SK-N-SH (cell line): ENCODE data around the gene OR52E1. TPM values are rescaled to one million over a fixed set of nuclear protein-coding genes. Genes with fewer than 3 reads are reported as not detected.

ENCODE experiments used
- CTCF ChIA-PET: fragments of 300-600, 350-600 bp; formaldehyde crosslinking; extraction: SDS; loops from one replicate; lab custom pipeline; 2021; lab: Yijun Ruan, JAX
- POLR2A ChIA-PET: fragments of 350-600 bp; sonication (Branson Sonifier 250); formaldehyde crosslinking; extraction: SDS; loops from one replicate; lab custom pipeline; 2020; ENCODE audit warnings: antibody characterized with exemption, inconsistent platforms; lab: Yijun Ruan, JAX
- DNase-seq: peaks from one replicate; pipeline ENCODE4 v3.0.0; 2012
- H2AFZ ChIP-seq: fragments of 200-600 bp; sonication (generic); 2 replicates; pipeline ENCODE4 v1.8.1; 2016; ENCODE audit warnings: antibody characterized with exemption, mild to moderate bottlenecking, low read depth
- H3F3A ChIP-seq: fragments of 200-600 bp; sonication (generic); replicated peaks from 2 replicates; pipeline ENCODE3; 2016; ENCODE audit warnings: antibody characterized with exemption, mild to moderate bottlenecking; ENCODE audit not compliant: insufficient read depth
- H3K27ac ChIP-seq, 2 experiments: fragments of 200-500 bp in 1 of 2; fragments of 200-600 bp in 1 of 2; sonication (Bioruptor generic) in 1 of 2; sonication (generic), shearing (Covaris generic) in 1 of 2; 2 replicates each; pipeline versions ENCODE4 v1.5.1 to v1.6.1; 2014 to 2016; ENCODE audit warnings: low read depth in 2 of 2, inconsistent platforms in 1 of 2, low read length in 1 of 2, mild to moderate bottlenecking in 1 of 2, mixed read lengths in 1 of 2
- H3K27me3 ChIP-seq: fragments of 200-600 bp; sonication (generic), shearing (Covaris generic); 2 replicates; pipeline ENCODE4 v1.6.1; 2016; ENCODE audit warnings: mixed run types; ENCODE audit not compliant: insufficient read depth
- H3K36me3 ChIP-seq, 2 experiments: fragments of 200-500 bp in 1 of 2; fragments of 200-600 bp in 1 of 2; sonication (Bioruptor generic) in 1 of 2; sonication (generic) in 1 of 2; replicated peaks in 1 of 2; 2 replicates each; pipeline versions ENCODE3 to v1.5.1; 2014 to 2016; ENCODE audit warnings: low read length in 1 of 2, mild to moderate bottlenecking in 1 of 2; ENCODE audit not compliant: insufficient read depth in 2 of 2, control insufficient read depth in 1 of 2
- H3K4me1 ChIP-seq, 2 experiments: fragments of 200-500 bp in 1 of 2; fragments of 200-600 bp in 1 of 2; sonication (Bioruptor generic) in 1 of 2; sonication (generic), shearing (Covaris generic) in 1 of 2; 2 replicates each; pipeline versions ENCODE4 v1.5.1 to v1.6.1; 2014 to 2016; ENCODE audit warnings: low read depth in 1 of 2, low read length in 1 of 2, mixed run types in 1 of 2; ENCODE audit not compliant: insufficient read depth in 2 of 2, control insufficient read depth in 1 of 2
- H3K4me2 ChIP-seq: fragments of 200-600 bp; sonication (generic), shearing (Covaris generic); 2 replicates; pipeline ENCODE4 v1.6.1; 2017; ENCODE audit warnings: mixed run types
- H3K4me3 ChIP-seq, 2 experiments: fragments of 200-500 bp in 1 of 2; fragments of 200-600 bp in 1 of 2; sonication (Bioruptor generic) in 1 of 2; sonication (generic), shearing (Covaris generic) in 1 of 2; 2 replicates each; pipeline versions ENCODE4 v1.5.1 to v1.8.1; 2014 to 2016; ENCODE audit warnings: low read depth in 2 of 2, inconsistent platforms in 1 of 2, low read length in 1 of 2, mild to moderate bottlenecking in 1 of 2, mixed read lengths in 1 of 2, moderate library complexity in 1 of 2
- H3K79me2 ChIP-seq: fragments of 200-600 bp; sonication (generic); 2 replicates; pipeline ENCODE4 v1.8.1; 2017; ENCODE audit warnings: mild to moderate bottlenecking; ENCODE audit not compliant: insufficient read depth
- H3K9ac ChIP-seq: fragments of 200-600 bp; sonication (generic); 2 replicates; pipeline ENCODE4 v1.6.1; 2017; ENCODE audit warnings: mixed run types
- H3K9me2 ChIP-seq: fragments of 200-600 bp; sonication (generic); 2 replicates; pipeline ENCODE4 v1.6.1; 2017; ENCODE audit warnings: mixed run types
- H3K9me3 ChIP-seq: fragments of 200-600 bp; sonication (generic); 2 replicates; pipeline ENCODE4 v1.6.1; 2017; ENCODE audit warnings: mixed run types, mild to moderate bottlenecking, moderate library complexity
- H4K20me1 ChIP-seq: fragments of 200-600 bp; sonication (generic); 2 replicates; pipeline ENCODE4 v1.6.1; 2017; ENCODE audit warnings: mild to moderate bottlenecking, mixed run types; ENCODE audit not compliant: insufficient read depth
- EZH2phosphoT487 ChIP-seq: fragments of 200-600 bp; sonication (generic); IDR thresholded peaks from 2 replicates; pipeline ENCODE4 v1.6.1; 2017; ENCODE audit warnings: low read depth, mixed run types, mild to moderate bottlenecking, antibody characterized with exemption, moderate library complexity, borderline replicate concordance
- FOXM1 ChIP-seq: IDR thresholded peaks from 2 replicates; pipeline ENCODE4 v1.4.0; 2012; ENCODE audit warnings: low read depth, mild to moderate bottlenecking
- GABPA ChIP-seq: IDR thresholded peaks from 2 replicates; pipeline ENCODE4 v1.4.0; 2012; ENCODE audit warnings: low read depth, mild to moderate bottlenecking
- MXI1 ChIP-seq: IDR thresholded peaks from 2 replicates; pipeline ENCODE4 v1.6.1; 2012; ENCODE audit warnings: mild to moderate bottlenecking, low read depth, low read length, improper control_type of control experiment
- NFIC ChIP-seq: IDR thresholded peaks from 2 replicates; pipeline ENCODE4 v1.4.0; 2012; ENCODE audit warnings: borderline replicate concordance
- RAD21 ChIP-seq: IDR thresholded peaks from 2 replicates; pipeline ENCODE4 v1.6.1; 2012; ENCODE audit warnings: mild to moderate bottlenecking, low read length
- RCOR1 ChIP-seq: fragments of 150-350 bp; IDR thresholded peaks from 2 replicates; pipeline ENCODE4 v1.6.1; 2017; ENCODE audit warnings: antibody characterized with exemption, low read length
- RFX5 ChIP-seq: IDR thresholded peaks from 2 replicates; pipeline ENCODE4 v1.6.1; 2012; ENCODE audit warnings: mild to moderate bottlenecking, improper control_type of control experiment, low read length
- RXRA ChIP-seq: IDR thresholded peaks from 2 replicates; pipeline ENCODE4 v1.4.0; 2012; ENCODE audit warnings: low read depth, mild to moderate bottlenecking, borderline replicate concordance
- SIN3A ChIP-seq: IDR thresholded peaks from 2 replicates; pipeline ENCODE4 v1.6.1; 2012; ENCODE audit warnings: low read depth, mild to moderate bottlenecking, low read length, moderate library complexity, borderline replicate concordance
- SMC3 ChIP-seq: IDR thresholded peaks from 2 replicates; pipeline ENCODE4 v1.6.1; 2012; ENCODE audit warnings: low read depth, low read length, improper control_type of control experiment
- TAF1 ChIP-seq: IDR thresholded peaks from 2 replicates; pipeline ENCODE4 v1.6.1; 2012; ENCODE audit warnings: low read depth, mild to moderate bottlenecking, low read length, moderate library complexity, borderline replicate concordance
- TCF12 ChIP-seq: IDR thresholded peaks from 2 replicates; pipeline ENCODE4 v1.4.0; 2012
- TEAD4 ChIP-seq: IDR thresholded peaks from 2 replicates; pipeline ENCODE4 v1.4.0; 2012; ENCODE audit warnings: mild to moderate bottlenecking, borderline replicate concordance; ENCODE audit not compliant: insufficient read depth
- WGBS: methylation state at CpG from one replicate; pipeline ENCODE4 v1.1.6; 2017; ENCODE audit warnings: low lambda C conversion rate; 5-methylcytosine and 5-hydroxymethylcytosine counted together
- polyA plus RNA-seq, 3 experiments: library from polyadenylated mRNA; depleted of rRNA; stranded (reverse); fragments of >200 nt; gene quantifications; 2 replicates each; pipeline ENCODE4 v1.2.3, GENCODE V29; 2012
- TF ChIP-seq, protein P1 (sequence below): fragments of 200-600 bp; sonication (generic); IDR thresholded peaks from 2 replicates; pipeline ENCODE4 v1.6.1; 2017; ENCODE audit warnings: antibody characterized with exemption, mild to moderate bottlenecking, moderate library complexity
- TF ChIP-seq, protein P2 (sequence below): IDR thresholded peaks from 2 replicates; pipeline ENCODE4 v1.6.1; 2012; ENCODE audit warnings: mild to moderate bottlenecking, low read depth, low read length, moderate library complexity
- TF ChIP-seq, protein P3 (sequence below): fragments of 150-350 bp; IDR thresholded peaks from 2 replicates; pipeline ENCODE4 v1.6.1; 2017; ENCODE audit warnings: antibody characterized with exemption, low read length, low read depth, borderline replicate concordance
- TF ChIP-seq, protein P4 (sequence below): IDR thresholded peaks from 2 replicates; pipeline ENCODE4 v1.4.0; 2012; ENCODE audit warnings: low read depth
- TF ChIP-seq, protein P5 (sequence below): fragments of 150-350 bp; IDR thresholded peaks from 2 replicates; pipeline ENCODE4 v1.6.1; 2016; ENCODE audit warnings: mild to moderate bottlenecking, low read depth, low read length
- TF ChIP-seq, protein P6 (sequence below): IDR thresholded peaks from 2 replicates; pipeline ENCODE4 v1.4.0; 2012; ENCODE audit warnings: low read depth, borderline replicate concordance

Gene OR52E1
- polyA plus RNA-seq, 1 of the 3 experiments (the other 2 are of a cell fraction), result not detected

DNA sequence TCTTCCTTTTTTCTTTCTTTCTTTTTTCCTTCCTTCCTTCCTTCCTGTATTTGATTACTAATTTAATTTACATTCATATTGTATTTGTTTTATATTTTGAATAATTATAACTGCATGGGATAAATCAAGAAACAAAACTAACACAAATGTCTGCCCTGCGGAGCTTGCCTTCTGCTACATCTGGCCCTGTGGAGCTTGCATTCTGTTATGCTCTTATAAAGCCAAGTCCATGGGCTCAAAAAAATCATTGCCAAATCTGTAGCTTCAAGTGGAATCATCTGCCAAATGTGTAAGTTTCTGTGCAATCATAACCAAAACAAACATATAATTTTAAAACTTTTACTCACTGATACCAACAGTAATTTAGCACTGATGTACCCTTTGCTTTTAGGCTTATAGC is 31.0 kb upstream of the OR52E1 start:
- Histone ChIP-seq H3F3A (no peaks in the 10 kb centered on the region), H3K27ac (no peak overlapping the region), H2AFZ (no peak overlapping the region), H3K27me3 (no peaks in the 10 kb centered on the region), H3K4me2 (no peak overlapping the region), H3K79me2 (no peaks in the 10 kb centered on the region), H3K9ac (no peak overlapping the region), H4K20me1 (no peaks in the 10 kb centered on the region), H3K9me3 (no peaks in the 10 kb centered on the region), H3K4me1 (no peaks in the 10 kb centered on the region), H3K4me3 (no peak overlapping the region), H3K9me2 (no peaks in the 10 kb centered on the region), H3K36me3 (no peaks in the 10 kb centered on the region)
- TF ChIP-seq, protein P1, sequence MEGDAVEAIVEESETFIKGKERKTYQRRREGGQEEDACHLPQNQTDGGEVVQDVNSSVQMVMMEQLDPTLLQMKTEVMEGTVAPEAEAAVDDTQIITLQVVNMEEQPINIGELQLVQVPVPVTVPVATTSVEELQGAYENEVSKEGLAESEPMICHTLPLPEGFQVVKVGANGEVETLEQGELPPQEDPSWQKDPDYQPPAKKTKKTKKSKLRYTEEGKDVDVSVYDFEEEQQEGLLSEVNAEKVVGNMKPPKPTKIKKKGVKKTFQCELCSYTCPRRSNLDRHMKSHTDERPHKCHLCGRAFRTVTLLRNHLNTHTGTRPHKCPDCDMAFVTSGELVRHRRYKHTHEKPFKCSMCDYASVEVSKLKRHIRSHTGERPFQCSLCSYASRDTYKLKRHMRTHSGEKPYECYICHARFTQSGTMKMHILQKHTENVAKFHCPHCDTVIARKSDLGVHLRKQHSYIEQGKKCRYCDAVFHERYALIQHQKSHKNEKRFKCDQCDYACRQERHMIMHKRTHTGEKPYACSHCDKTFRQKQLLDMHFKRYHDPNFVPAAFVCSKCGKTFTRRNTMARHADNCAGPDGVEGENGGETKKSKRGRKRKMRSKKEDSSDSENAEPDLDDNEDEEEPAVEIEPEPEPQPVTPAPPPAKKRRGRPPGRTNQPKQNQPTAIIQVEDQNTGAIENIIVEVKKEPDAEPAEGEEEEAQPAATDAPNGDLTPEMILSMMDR, result no peak
- TF ChIP-seq NFIC (no peak), SMC3 (no peak), MXI1 (no peak), RFX5 (no peak), SIN3A (no peak)
- TF ChIP-seq, protein P2, sequence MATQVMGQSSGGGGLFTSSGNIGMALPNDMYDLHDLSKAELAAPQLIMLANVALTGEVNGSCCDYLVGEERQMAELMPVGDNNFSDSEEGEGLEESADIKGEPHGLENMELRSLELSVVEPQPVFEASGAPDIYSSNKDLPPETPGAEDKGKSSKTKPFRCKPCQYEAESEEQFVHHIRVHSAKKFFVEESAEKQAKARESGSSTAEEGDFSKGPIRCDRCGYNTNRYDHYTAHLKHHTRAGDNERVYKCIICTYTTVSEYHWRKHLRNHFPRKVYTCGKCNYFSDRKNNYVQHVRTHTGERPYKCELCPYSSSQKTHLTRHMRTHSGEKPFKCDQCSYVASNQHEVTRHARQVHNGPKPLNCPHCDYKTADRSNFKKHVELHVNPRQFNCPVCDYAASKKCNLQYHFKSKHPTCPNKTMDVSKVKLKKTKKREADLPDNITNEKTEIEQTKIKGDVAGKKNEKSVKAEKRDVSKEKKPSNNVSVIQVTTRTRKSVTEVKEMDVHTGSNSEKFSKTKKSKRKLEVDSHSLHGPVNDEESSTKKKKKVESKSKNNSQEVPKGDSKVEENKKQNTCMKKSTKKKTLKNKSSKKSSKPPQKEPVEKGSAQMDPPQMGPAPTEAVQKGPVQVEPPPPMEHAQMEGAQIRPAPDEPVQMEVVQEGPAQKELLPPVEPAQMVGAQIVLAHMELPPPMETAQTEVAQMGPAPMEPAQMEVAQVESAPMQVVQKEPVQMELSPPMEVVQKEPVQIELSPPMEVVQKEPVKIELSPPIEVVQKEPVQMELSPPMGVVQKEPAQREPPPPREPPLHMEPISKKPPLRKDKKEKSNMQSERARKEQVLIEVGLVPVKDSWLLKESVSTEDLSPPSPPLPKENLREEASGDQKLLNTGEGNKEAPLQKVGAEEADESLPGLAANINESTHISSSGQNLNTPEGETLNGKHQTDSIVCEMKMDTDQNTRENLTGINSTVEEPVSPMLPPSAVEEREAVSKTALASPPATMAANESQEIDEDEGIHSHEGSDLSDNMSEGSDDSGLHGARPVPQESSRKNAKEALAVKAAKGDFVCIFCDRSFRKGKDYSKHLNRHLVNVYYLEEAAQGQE, result no peak
- TF ChIP-seq, protein P3, sequence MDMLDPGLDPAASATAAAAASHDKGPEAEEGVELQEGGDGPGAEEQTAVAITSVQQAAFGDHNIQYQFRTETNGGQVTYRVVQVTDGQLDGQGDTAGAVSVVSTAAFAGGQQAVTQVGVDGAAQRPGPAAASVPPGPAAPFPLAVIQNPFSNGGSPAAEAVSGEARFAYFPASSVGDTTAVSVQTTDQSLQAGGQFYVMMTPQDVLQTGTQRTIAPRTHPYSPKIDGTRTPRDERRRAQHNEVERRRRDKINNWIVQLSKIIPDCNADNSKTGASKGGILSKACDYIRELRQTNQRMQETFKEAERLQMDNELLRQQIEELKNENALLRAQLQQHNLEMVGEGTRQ, result no peak
- TF ChIP-seq, protein P4, sequence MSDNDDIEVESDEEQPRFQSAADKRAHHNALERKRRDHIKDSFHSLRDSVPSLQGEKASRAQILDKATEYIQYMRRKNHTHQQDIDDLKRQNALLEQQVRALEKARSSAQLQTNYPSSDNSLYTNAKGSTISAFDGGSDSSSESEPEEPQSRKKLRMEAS, result no peak
- no peak for DNase-seq
- ChIA-PET POLR2A (no interaction called here), CTCF (no interaction called here)
- 10% methylated on average over 1 of the region's 1 CpG for WGBS

DNA sequence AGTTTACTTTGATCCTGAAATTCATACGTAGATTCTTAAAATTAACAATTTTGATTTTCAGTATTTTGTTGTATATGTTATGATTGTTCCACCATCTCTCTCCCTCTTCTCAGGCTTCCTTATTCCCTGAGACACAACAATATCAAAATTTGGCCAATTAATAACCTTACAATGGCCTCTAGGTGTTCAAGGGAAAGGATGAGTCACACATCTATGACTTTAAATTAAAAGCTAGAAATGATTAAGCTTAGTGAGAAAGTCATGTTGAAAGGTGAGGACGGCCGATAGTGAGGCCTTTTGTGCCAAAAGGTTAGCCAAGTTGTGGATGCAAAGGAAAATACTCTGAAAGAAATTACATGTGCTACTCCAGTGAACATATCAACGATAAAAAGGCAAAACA is 28.5 kb upstream of the OR52E1 start:
- Histone ChIP-seq H4K20me1 (no peaks in the 10 kb centered on the region), H3K27me3 (no peaks in the 10 kb centered on the region), H3K27ac (no peak overlapping the region), H3K4me2 (no peak overlapping the region), H3K9me2 (no peaks in the 10 kb centered on the region), H3K79me2 (no peaks in the 10 kb centered on the region), H3F3A (no peaks in the 10 kb centered on the region), H3K4me1 (no peaks in the 10 kb centered on the region), H2AFZ (no peak overlapping the region), H3K9ac (no peak overlapping the region), H3K36me3 (no peaks in the 10 kb centered on the region), H3K9me3 (no peaks in the 10 kb centered on the region), H3K4me3 (no peak overlapping the region)
- ChIA-PET CTCF (no interaction called here), POLR2A (no interaction called here)
- DNase-seq, result no peak
- WGBS, result 4% methylated on average over 4 of the region's 4 CpGs
- TF ChIP-seq EZH2phosphoT487 (no peak), FOXM1 (no peak), RCOR1 (no peak), RAD21 (no peak), RXRA (no peak), GABPA (no peak), TEAD4 (no peak), NFIC (no peak), TAF1 (no peak), TCF12 (no peak)
- TF ChIP-seq, protein P5, sequence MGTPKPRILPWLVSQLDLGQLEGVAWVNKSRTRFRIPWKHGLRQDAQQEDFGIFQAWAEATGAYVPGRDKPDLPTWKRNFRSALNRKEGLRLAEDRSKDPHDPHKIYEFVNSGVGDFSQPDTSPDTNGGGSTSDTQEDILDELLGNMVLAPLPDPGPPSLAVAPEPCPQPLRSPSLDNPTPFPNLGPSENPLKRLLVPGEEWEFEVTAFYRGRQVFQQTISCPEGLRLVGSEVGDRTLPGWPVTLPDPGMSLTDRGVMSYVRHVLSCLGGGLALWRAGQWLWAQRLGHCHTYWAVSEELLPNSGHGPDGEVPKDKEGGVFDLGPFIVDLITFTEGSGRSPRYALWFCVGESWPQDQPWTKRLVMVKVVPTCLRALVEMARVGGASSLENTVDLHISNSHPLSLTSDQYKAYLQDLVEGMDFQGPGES, result no peak
- TF ChIP-seq, protein P6, sequence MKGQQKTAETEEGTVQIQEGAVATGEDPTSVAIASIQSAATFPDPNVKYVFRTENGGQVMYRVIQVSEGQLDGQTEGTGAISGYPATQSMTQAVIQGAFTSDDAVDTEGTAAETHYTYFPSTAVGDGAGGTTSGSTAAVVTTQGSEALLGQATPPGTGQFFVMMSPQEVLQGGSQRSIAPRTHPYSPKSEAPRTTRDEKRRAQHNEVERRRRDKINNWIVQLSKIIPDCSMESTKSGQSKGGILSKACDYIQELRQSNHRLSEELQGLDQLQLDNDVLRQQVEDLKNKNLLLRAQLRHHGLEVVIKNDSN, result no peak
- TF ChIP-seq, protein P4, result no peak
